Hepatocyte (in vitro differentiated cells): ENCODE measurements around the gene M6PR.

ENCODE experiments used
- EZH2 ChIP-seq: fragments of 200-600 bp; sonication (generic); IDR thresholded peaks from 2 replicates; pipeline ENCODE4 v1.6.1; 2016; ENCODE audit warnings: antibody characterized with exemption, mild to moderate bottlenecking, borderline replicate concordance
- EZH2phosphoT487 ChIP-seq: fragments of 200-600 bp; sonication (generic); IDR thresholded peaks from one replicate; pipeline ENCODE4 v1.6.1; 2018; ENCODE audit warnings: antibody characterized with exemption, mild to moderate bottlenecking, low read depth, moderate library complexity; ENCODE audit not compliant: unreplicated experiment, severe bottlenecking
- TF ChIP-seq, protein P1 (sequence below): fragments of 200-600 bp; sonication (generic); IDR thresholded peaks from 2 replicates; pipeline ENCODE4 v1.5.1; 2016; ENCODE audit warnings: antibody characterized with exemption, mild to moderate bottlenecking; ENCODE audit not compliant: poor library complexity

DNA sequence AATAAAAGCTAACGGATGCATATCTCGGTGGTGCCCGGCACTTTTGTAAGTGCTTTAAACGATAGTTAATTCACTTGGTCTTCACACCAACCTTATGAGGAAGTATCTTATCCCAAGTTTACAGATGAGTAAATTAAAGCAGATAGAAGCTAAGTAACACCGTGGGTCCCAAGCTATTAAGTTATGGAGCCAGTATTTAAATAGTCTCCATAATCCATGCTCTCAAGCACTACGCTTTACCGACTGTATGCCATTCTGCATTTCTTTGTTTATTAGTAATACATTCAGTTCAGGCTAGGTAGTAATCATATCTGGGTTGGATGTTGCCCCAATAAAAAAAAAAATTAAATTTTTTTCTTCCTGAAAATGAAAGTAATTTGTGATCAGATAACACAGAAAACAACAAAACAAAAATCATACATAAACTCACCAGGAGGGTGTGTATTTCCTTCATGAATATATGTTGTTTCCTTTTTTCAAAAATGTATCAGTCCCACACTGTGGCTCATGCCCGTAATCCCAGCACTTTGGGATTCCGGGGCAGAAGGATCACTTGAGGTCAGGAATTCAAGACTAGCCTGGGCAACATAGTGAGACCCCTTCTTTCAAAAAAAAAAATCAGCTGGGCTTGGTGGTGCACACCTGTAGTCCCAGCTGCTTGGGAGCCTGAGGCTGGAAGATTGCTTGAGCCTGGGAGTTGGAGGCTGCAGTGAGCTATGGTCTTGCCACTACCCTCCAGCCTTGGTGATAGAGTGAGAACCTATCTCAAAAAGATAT lies 1.4 kb upstream of the M6PR start:
- TF ChIP-seq, protein P1, sequence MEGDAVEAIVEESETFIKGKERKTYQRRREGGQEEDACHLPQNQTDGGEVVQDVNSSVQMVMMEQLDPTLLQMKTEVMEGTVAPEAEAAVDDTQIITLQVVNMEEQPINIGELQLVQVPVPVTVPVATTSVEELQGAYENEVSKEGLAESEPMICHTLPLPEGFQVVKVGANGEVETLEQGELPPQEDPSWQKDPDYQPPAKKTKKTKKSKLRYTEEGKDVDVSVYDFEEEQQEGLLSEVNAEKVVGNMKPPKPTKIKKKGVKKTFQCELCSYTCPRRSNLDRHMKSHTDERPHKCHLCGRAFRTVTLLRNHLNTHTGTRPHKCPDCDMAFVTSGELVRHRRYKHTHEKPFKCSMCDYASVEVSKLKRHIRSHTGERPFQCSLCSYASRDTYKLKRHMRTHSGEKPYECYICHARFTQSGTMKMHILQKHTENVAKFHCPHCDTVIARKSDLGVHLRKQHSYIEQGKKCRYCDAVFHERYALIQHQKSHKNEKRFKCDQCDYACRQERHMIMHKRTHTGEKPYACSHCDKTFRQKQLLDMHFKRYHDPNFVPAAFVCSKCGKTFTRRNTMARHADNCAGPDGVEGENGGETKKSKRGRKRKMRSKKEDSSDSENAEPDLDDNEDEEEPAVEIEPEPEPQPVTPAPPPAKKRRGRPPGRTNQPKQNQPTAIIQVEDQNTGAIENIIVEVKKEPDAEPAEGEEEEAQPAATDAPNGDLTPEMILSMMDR = peak; percentile 13
- TF ChIP-seq EZH2 = no peak
- TF ChIP-seq EZH2phosphoT487 = no peak
